HepG2 (cell line): ENCODE results near the gene LTBR. TPM values are rescaled to one million over a fixed set of nuclear protein-coding genes. Genes with fewer than 3 reads are reported as not detected.

Experiments
- KLF13 ChIP-seq: sonication (generic); formaldehyde crosslinking; IDR thresholded peaks from 2 replicates; pipeline ENCODE4 v1.4.0; 2020; ENCODE audit warnings: mild to moderate bottlenecking, missing genetic modification reagents
- NFRKB ChIP-seq: fragments of 450-650 bp; IDR thresholded peaks from 2 replicates; pipeline ENCODE4 v1.6.1; 2017
- RNF2 ChIP-seq: fragments of 450-650 bp; conservative IDR thresholded peaks from 2 replicates; pipeline ENCODE4 v1.6.1; 2016; ENCODE audit warnings: low read depth
- SMC3 ChIP-seq: IDR thresholded peaks from 2 replicates; pipeline ENCODE4 v1.6.1; 2011; ENCODE audit warnings: low read length, improper control_type of control experiment
- SNAPC2 ChIP-seq: sonication (generic); formaldehyde crosslinking; IDR thresholded peaks from 2 replicates; pipeline ENCODE4 v1.8.1; 2022; ENCODE audit warnings: mild to moderate bottlenecking, missing genetic modification reagents
- SP140L ChIP-seq: sonication (generic); formaldehyde crosslinking; IDR thresholded peaks from 2 replicates; pipeline ENCODE4 v1.4.0; 2020; ENCODE audit warnings: missing genetic modification reagents, borderline replicate concordance
- ZNF646 ChIP-seq: sonication (generic); formaldehyde crosslinking; IDR thresholded peaks from 2 replicates; pipeline ENCODE4 v1.9.0; 2021; ENCODE audit warnings: mild to moderate bottlenecking, missing genetic modification reagents
- polyA plus RNA-seq, 8 experiments: library from polyadenylated mRNA; depleted of rRNA in 3 of 8; stranded (reverse) in 7 of 8; unstranded in 1 of 8; fragments of >200 nt; fragmentation: Illumina TruSeq in 4 of 8; extraction: Trizol in 4 of 8; gene quantifications; 2 replicates each; pipeline versions ENCODE4 v1.2.1 to v1.2.3, GENCODE V29; 2011 to 2016; ENCODE audit warnings: low read depth in 4 of 8, missing spikeins in 1 of 8, mixed read lengths in 1 of 8; ENCODE audit not compliant: insufficient read depth in 1 of 8
- total RNA-seq, 5 experiments: library from RNA; depleted of rRNA; stranded (reverse); fragments of >200 nt; fragmentation: Illumina TruSeq; extraction: Trizol; gene quantifications; 2 replicates each; pipeline ENCODE4 v1.2.3, GENCODE V29; 2016; ENCODE audit warnings: low read depth in 1 of 5
- TF ChIP-seq, protein P1 (sequence below): IDR thresholded peaks from 2 replicates; pipeline ENCODE4 v1.6.1; 2012; ENCODE audit warnings: inconsistent platforms
- TF ChIP-seq, protein P2 (sequence below): sonication (generic); formaldehyde crosslinking; IDR thresholded peaks from 2 replicates; pipeline ENCODE4 v1.5.0; 2020; ENCODE audit warnings: missing genetic modification reagents

LTBR gene
- total and polyA plus RNA-seq, 2 of the 13 experiments (the other 11 are each of a cell fraction or from before 2014, with no cell fraction given): 31.4 to 34.8 TPM

GRCh38 chr12:6416596-6416995 lies 32.6 kb downstream of the LTBR start (continued):
- TF ChIP-seq ZNF646 (no peak), NFRKB (no peak), KLF13 (no peak), SMC3 (no peak), RNF2 (no peak), SNAPC2 (no peak), SP140L (CRISPR knock-in tag) (no peak)
- TF ChIP-seq, protein P1, sequence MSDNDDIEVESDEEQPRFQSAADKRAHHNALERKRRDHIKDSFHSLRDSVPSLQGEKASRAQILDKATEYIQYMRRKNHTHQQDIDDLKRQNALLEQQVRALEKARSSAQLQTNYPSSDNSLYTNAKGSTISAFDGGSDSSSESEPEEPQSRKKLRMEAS: no peak
- TF ChIP-seq, protein P2, sequence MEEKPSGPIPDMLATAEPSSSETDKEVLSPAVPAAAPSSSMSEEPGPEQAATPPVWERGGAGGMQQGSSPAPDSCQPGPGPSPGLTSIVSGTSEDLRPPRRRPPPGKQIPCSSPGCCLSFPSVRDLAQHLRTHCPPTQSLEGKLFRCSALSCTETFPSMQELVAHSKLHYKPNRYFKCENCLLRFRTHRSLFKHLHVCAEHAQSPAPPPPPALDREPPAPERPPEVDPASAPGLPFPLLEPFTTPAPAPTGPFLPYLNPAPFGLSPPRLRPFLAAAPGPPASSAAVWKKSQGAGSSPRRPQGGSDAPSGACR (CRISPR knock-in tag): no peak
- TF ChIP-seq, all 625 proteins: peak for 0
